Gastrocnemius medialis (tissue), 4 donors: ENCODE results near the gene RAPGEF2. TPM values are rescaled to one million over a fixed set of nuclear protein-coding genes. Genes with fewer than 3 reads are reported as not detected.

Experiments
- ATAC-seq, 2 donors: fragments of 150-250 bp; one replicate each; pipeline ENCODE4 v1.9.1; 2016
- DNase-seq, 2 donors: peaks; one replicate each; pipeline ENCODE4 v3.0.0-alpha.2; 2019
- H3K27ac ChIP-seq, 4 donors: fragments of 200-600 bp; sonication (generic); 1 replicate in 1 of 4; 2 replicates in 3 of 4; pipeline ENCODE4 v1.5.1; 2016 to 2018; ENCODE audit warnings: mild to moderate bottlenecking in 2 of 4, moderate library complexity in 1 of 4
- H3K27me3 ChIP-seq, 3 donors: fragments of 200-600 bp; sonication (generic) in 2 of 3; 1 replicate in 1 of 3; 2 replicates in 2 of 3; pipeline versions ENCODE4 v1.5.1 to v1.6.0; 2016 to 2019; ENCODE audit warnings: mild to moderate bottlenecking in 1 of 3, moderate library complexity in 1 of 3
- H3K36me3 ChIP-seq, 2 donors: fragments of 200-600 bp; sonication (generic) in 1 of 2; one replicate each; pipeline ENCODE4 v1.5.1; 2017 to 2018
- H3K4me1 ChIP-seq, 2 donors: fragments of 200-600 bp; sonication (generic) in 1 of 2; one replicate each; pipeline ENCODE4 v1.5.1; 2016 to 2017; ENCODE audit warnings: mild to moderate bottlenecking in 2 of 2
- H3K4me3 ChIP-seq, 4 donors: fragments of 200-600 bp; sonication (generic) in 3 of 4; 1 replicate in 1 of 4; 2 replicates in 3 of 4; pipeline ENCODE4 v1.5.1; 2016 to 2019; ENCODE audit warnings: mild to moderate bottlenecking in 2 of 4
- H3K9me3 ChIP-seq, 3 donors: fragments of 200-600 bp; sonication (generic) in 2 of 3; 1 replicate in 1 of 3; 2 replicates in 2 of 3; pipeline ENCODE4 v1.5.1; 2016 to 2019
- CTCF ChIP-seq, 5 experiments: fragments of 450-650 bp in 3 of 5; fragments of 200-600 bp in 2 of 5; sonication (generic) in 2 of 5; IDR thresholded peaks in 4 of 5; conservative IDR thresholded peaks in 1 of 5; 1 replicate in 4 of 5; 2 replicates in 1 of 5; pipeline ENCODE4 v1.5.1; 2016 to 2019; ENCODE audit warnings: antibody characterized with exemption in 5 of 5, mild to moderate bottlenecking in 3 of 5, moderate library complexity in 3 of 5
- POLR2A ChIP-seq, 2 donors: fragments of 450-650 bp; IDR thresholded peaks; one replicate each; pipeline ENCODE4 v1.6.1; 2017; ENCODE audit warnings: antibody characterized with exemption in 2 of 2, mild to moderate bottlenecking in 2 of 2, moderate library complexity in 2 of 2
- in situ Hi-C, 4 donors: fragments of 200-750 bp; cut with MboI; loops; one replicate each; pipeline versions ENCODE4 v1.15.0 to v1.8.0; 2017; ENCODE audit warnings: low sequenced_read_pairs in 4 of 4
- intact Hi-C: fragments of 100-400 bp; cut with DNase I; formaldehyde crosslinking; loops from one replicate; pipeline ENCODE4 v1.15.1; 2023; ENCODE audit warnings: low total_unique reads
- total RNA-seq, 4 donors: library from RNA; depleted of rRNA; stranded (reverse); fragments of >200 nt; gene quantifications; one replicate each; pipeline versions ENCODE4 v1.1.0 to v1.2.3, GENCODE V29; 2016

RAPGEF2 gene
- total RNA-seq, 4 donors from 2014 or later: 32.9 to 42.3 (median 38.7) TPM

- no peak for TF ChIP-seq POLR2A (IDR thresholded peaks at IDR 0.05)
- TF ChIP-seq CTCF (IDR thresholded peaks at IDR 0.05 in 4 of 5, conservative IDR thresholded peaks at IDR 0.05 in 1 of 5): no peak
- no peak overlapping the region for H3K27ac ChIP-seq
- no peak for ATAC-seq
These were observed 156.1 kb downstream of the RAPGEF2 start for GRCh38 chr4:159258889-159259560.

GRCh38 chr4:159264057-159264456 is 161.2 kb downstream of the RAPGEF2 start:
- Histone ChIP-seq H3K27ac (no peak overlapping the region), H3K36me3 (no peaks in the 10 kb centered on the region), H3K9me3 (no peaks in the 10 kb centered on the region), H3K4me1 (peaks cover 29 to 30% of the 10 kb centered on the region in 2 donors), H3K4me3 (no peak overlapping the region), H3K27me3 (no peaks in the 10 kb centered on the region)
- TF ChIP-seq CTCF (IDR thresholded peaks at IDR 0.05 in 4 of 5, conservative IDR thresholded peaks at IDR 0.05 in 1 of 5) (no peak), POLR2A (IDR thresholded peaks at IDR 0.05) (no peak)
- in situ Hi-C loops (no loop called here), intact Hi-C loops (no loop called here)
- ATAC-seq: no peak
- no peak for DNase-seq

More at GRCh38 chr4:159258889-159259560, 156.1 kb downstream of the RAPGEF2 start:
- Histone ChIP-seq H3K4me3 (no peak overlapping the region), H3K4me1 (peaks cover 23 to 30% of the 10 kb centered on the region in 2 donors), H3K27me3 (no peaks in the 10 kb centered on the region), H3K36me3 (no peaks in the 10 kb centered on the region), H3K9me3 (no peaks in the 10 kb centered on the region)
- intact Hi-C loops: no loop called here
- in situ Hi-C loops: no loop called here
- DNase-seq: no peak

- no peaks in the 10 kb centered on the region for H3K27me3 ChIP-seq
- peak overlapping the region; percentile 1 to 75 (median 60) for H3K27ac ChIP-seq
- peak overlapping the region; percentile 32 to 42 (median 40) for H3K4me3 ChIP-seq
- DNase-seq (no peak), ATAC-seq (peak; percentile 23 to 53)
- in situ Hi-C loops: no loop called here
- no peaks in the 10 kb centered on the region for H3K36me3 ChIP-seq
- H3K4me1 ChIP-seq: peaks cover 42 to 43% of the 10 kb centered on the region in 2 donors
- no peak for TF ChIP-seq POLR2A (IDR thresholded peaks at IDR 0.05)
- no peak for TF ChIP-seq CTCF (IDR thresholded peaks at IDR 0.05 in 4 of 5, conservative IDR thresholded peaks at IDR 0.05 in 1 of 5)
- H3K9me3 ChIP-seq: no peaks in the 10 kb centered on the region
- intact Hi-C loops: no loop called here
These were observed 164.3 kb downstream of the RAPGEF2 start for GRCh38 chr4:159266981-159267868.

GRCh38 chr4:159267869-159268285 is 165.0 kb downstream of the RAPGEF2 start:
- peak; percentile 15 to 29 for ATAC-seq
- in situ Hi-C loops: no loop called here

More at GRCh38 chr4:159267869-159268285, 165.0 kb downstream of the RAPGEF2 start:
- TF ChIP-seq CTCF (IDR thresholded peaks at IDR 0.05 in 4 of 5, conservative IDR thresholded peaks at IDR 0.05 in 1 of 5): no peak
- TF ChIP-seq POLR2A (IDR thresholded peaks at IDR 0.05): no peak
- Histone ChIP-seq H3K4me1 (peaks cover 42 to 47% of the 10 kb centered on the region in 2 donors), H3K36me3 (no peaks in the 10 kb centered on the region), H3K9me3 (no peaks in the 10 kb centered on the region), H3K4me3 (peak overlapping the region; percentile 32 to 42 (median 40)), H3K27ac (peak overlapping the region; percentile 1 to 75 (median 60)), H3K27me3 (no peaks in the 10 kb centered on the region)
- intact Hi-C loops: no loop called here
- no peak for DNase-seq
